Endothelial cell of umbilical vein (primary cell): ENCODE data around the gene CDC26. TPM values are rescaled to one million over a fixed set of nuclear protein-coding genes. Genes with fewer than 3 reads are reported as not detected.

Experiments used
- BruUV-seq: library from RNA; stranded (reverse); fragments of 400-500 nt; replicated peaks from 2 replicates; lab custom pipeline; 2021; lab: Mats Ljungman, UMichigan
- CTCF ChIA-PET: fragments of 300-600, 350-600 bp; sonication (Branson Sonifier 250); formaldehyde crosslinking; loops from one replicate; lab custom pipeline; 2021; ENCODE audit warnings: antibody characterized with exemption, inconsistent platforms; lab: Charles Lee
- POLR2A ChIA-PET: fragments of 300-600, 350-600 bp; sonication (Branson Sonifier 250); formaldehyde crosslinking; loops from one replicate; lab custom pipeline; 2021; ENCODE audit warnings: antibody characterized with exemption, inconsistent platforms; lab: Charles Lee
- DNase-seq: peaks from one replicate; pipeline ENCODE4 v3.0.0-alpha.2; 2011; ENCODE audit warnings: low read depth, low spot score
- FAIRE-seq: peaks from 2 replicates; lab custom pipeline; 2011; peaks lifted over from hg19 to GRCh38; lab: Jason Lieb, UNC
- H2AFZ ChIP-seq: 2 replicates; pipeline ENCODE4 v1.6.0; 2012; ENCODE audit warnings: low read depth, low read length, control low read depth, inconsistent platforms
- H3K27ac ChIP-seq: 2 replicates; pipeline ENCODE4 v1.5.1; 2011; ENCODE audit warnings: low read depth, mild to moderate bottlenecking, control low read depth, low read length, moderate library complexity; ENCODE audit not compliant: insufficient read depth
- H3K27me3 ChIP-seq, 2 experiments: 2 replicates each; pipeline versions ENCODE4 v1.6.0 to v1.6.1; 2011; ENCODE audit warnings: low read length in 2 of 2, mixed read lengths in 1 of 2; ENCODE audit not compliant: control insufficient read depth in 2 of 2, insufficient read depth in 2 of 2
- H3K36me3 ChIP-seq, 2 experiments: 2 replicates in 1 of 2; 3 replicates in 1 of 2; pipeline ENCODE4 v1.5.1; 2011; ENCODE audit warnings: low read length in 2 of 2, mild to moderate bottlenecking in 1 of 2, moderate library complexity in 1 of 2; ENCODE audit not compliant: control insufficient read depth in 2 of 2, insufficient read depth in 2 of 2; ENCODE audit errors: extremely low read depth in 1 of 2
- H3K4me1 ChIP-seq: 3 replicates; pipeline ENCODE4 v1.5.1; 2011; ENCODE audit warnings: mild to moderate bottlenecking, low read length; ENCODE audit not compliant: control insufficient read depth, insufficient read depth; ENCODE audit errors: extremely low read depth
- H3K4me2 ChIP-seq: 2 replicates; pipeline ENCODE4 v1.6.1; 2011; ENCODE audit warnings: low read length, control low read depth, mixed read lengths; ENCODE audit not compliant: insufficient read depth
- H3K4me3 ChIP-seq, 3 experiments: fragments of 200-600 bp in 1 of 3; sonication (generic), shearing (Covaris generic) in 1 of 3; replicated peaks in 1 of 3; 2 replicates each; pipeline ENCODE4 v1.5.1; 2011 to 2016; ENCODE audit warnings: control low read depth in 3 of 3, low read length in 3 of 3, mild to moderate bottlenecking in 2 of 3, inconsistent platforms in 1 of 3, low read depth in 1 of 3, moderate library complexity in 1 of 3; ENCODE audit not compliant: insufficient read depth in 1 of 3
- H3K79me2 ChIP-seq: 2 replicates; pipeline ENCODE4 v1.6.0; 2012; ENCODE audit warnings: low read length, inconsistent platforms; ENCODE audit not compliant: control insufficient read depth, insufficient read depth
- H3K9ac ChIP-seq: replicated peaks from 2 replicates; pipeline ENCODE3; 2011; ENCODE audit warnings: low read length, control low read depth; ENCODE audit not compliant: insufficient read depth; ENCODE audit errors: extremely low read depth
- H3K9me1 ChIP-seq: replicated peaks from 3 replicates; pipeline ENCODE4 v1.6.0; 2011; ENCODE audit warnings: mild to moderate bottlenecking, low read length; ENCODE audit not compliant: control insufficient read depth, insufficient read depth; ENCODE audit errors: extremely low read depth
- H3K9me3 ChIP-seq: replicated peaks from 2 replicates; pipeline ENCODE4 v1.5.1; 2012; ENCODE audit warnings: low read length, inconsistent platforms; ENCODE audit not compliant: control insufficient read depth, insufficient read depth
- H4K20me1 ChIP-seq: replicated peaks from 2 replicates; pipeline ENCODE3; 2011; ENCODE audit warnings: mild to moderate bottlenecking, low read length; ENCODE audit not compliant: control insufficient read depth, insufficient read depth; ENCODE audit errors: extremely low read depth
- CTCF ChIP-seq, 2 donors: IDR thresholded peaks; 1 replicate in 1 of 2; 2 replicates in 1 of 2; pipeline ENCODE4 v1.5.1; 2011; ENCODE audit warnings: low read length in 2 of 2, mild to moderate bottlenecking in 2 of 2, moderate library complexity in 2 of 2, control low read depth in 1 of 2, inconsistent platforms in 1 of 2, low read depth in 1 of 2; ENCODE audit not compliant: insufficient read depth in 1 of 2; ENCODE audit errors: extremely low read depth in 1 of 2
- EZH2 ChIP-seq: IDR thresholded peaks from 2 replicates; pipeline ENCODE4 v1.6.1; 2012; ENCODE audit warnings: borderline replicate concordance, low read depth, mild to moderate bottlenecking, moderate library complexity, low read length, inconsistent platforms; ENCODE audit not compliant: severe bottlenecking
- FOS ChIP-seq: IDR thresholded peaks from 2 replicates; pipeline ENCODE4 v1.6.1; 2011; ENCODE audit warnings: mild to moderate bottlenecking, low read length, moderate library complexity, borderline replicate concordance; ENCODE audit not compliant: insufficient read depth
- GATA2 ChIP-seq: IDR thresholded peaks from 2 replicates; pipeline ENCODE4 v1.7.0; 2011; ENCODE audit warnings: low read depth, mild to moderate bottlenecking, moderate library complexity, mixed read lengths, low read length; ENCODE audit not compliant: insufficient read length, insufficient read depth
- JUN ChIP-seq: IDR thresholded peaks from 2 replicates; pipeline ENCODE4 v1.6.1; 2011; ENCODE audit warnings: borderline replicate concordance, low read depth; ENCODE audit not compliant: insufficient read length, insufficient read depth
- MYC ChIP-seq: IDR thresholded peaks from one replicate; pipeline ENCODE4 v1.6.1; 2011; ENCODE audit warnings: mild to moderate bottlenecking, low read depth, low read length
- POLR2A ChIP-seq: IDR thresholded peaks from 2 replicates; pipeline ENCODE4 v1.6.1; 2012; ENCODE audit warnings: low read depth, mild to moderate bottlenecking, control low read depth, low read length
- POLR2AphosphoS5 ChIP-seq: IDR thresholded peaks from 2 replicates; pipeline ENCODE4 v1.6.1; 2012; ENCODE audit warnings: low read depth, mild to moderate bottlenecking, control low read depth, low read length, moderate library complexity; ENCODE audit not compliant: insufficient read depth
- dilution Hi-C: fragments of 300-500 bp; cut with MboI; formaldehyde crosslinking; loops from one replicate; pipeline ENCODE4 v1.15.0; 2019; ENCODE audit warnings: low sequenced_read_pairs; ENCODE audit not compliant: extremely low pct_ligation_motif_present
- intact Hi-C: fragments of 100-400 bp; cut with micrococcal nuclease; formaldehyde crosslinking; loops from one replicate; pipeline ENCODE4 v1.10.0; 2022
- polyA plus RNA-seq, 4 experiments: library from polyadenylated mRNA; depleted of rRNA in 3 of 4; stranded (reverse) in 3 of 4; unstranded in 1 of 4; fragments of >200 nt; gene quantifications; 2 replicates each; pipeline versions ENCODE4 v1.2.1 to v1.2.3, GENCODE V29; 2011 to 2012; ENCODE audit warnings: missing spikeins in 1 of 4
- total RNA-seq: library from RNA; stranded (reverse); gene quantifications from 2 replicates; pipeline ENCODE4 v1.2.3, GENCODE V29; 2021
- TF ChIP-seq, protein P1 (sequence below): IDR thresholded peaks from 2 replicates; pipeline ENCODE4 v1.6.1; 2011; ENCODE audit not compliant: insufficient read depth, insufficient read length

CDC26 gene
- total and polyA plus RNA-seq, 2 donors (not counting 3 experiments of a cell fraction or from before 2014, with no cell fraction given) = 25.7 to 36.9 TPM

GRCh38 chr9:113231701-113232100 lies 43.7 kb downstream of the CDC26 start:
- intact Hi-C loops (no loop called here), dilution Hi-C loops (no loop called here)
- Histone ChIP-seq H2AFZ (no peak overlapping the region), H3K4me2 (no peak overlapping the region), H3K9me1 (no peaks in the 10 kb centered on the region), H3K9me3 (no peaks in the 10 kb centered on the region), H3K36me3 (no peaks in the 10 kb centered on the region), H3K27me3 (no peaks in the 10 kb centered on the region), H4K20me1 (no peaks in the 10 kb centered on the region), H3K79me2 (no peaks in the 10 kb centered on the region), H3K27ac (no peak overlapping the region), H3K9ac (no peak overlapping the region), H3K4me1 (peaks cover 13% of the 10 kb centered on the region), H3K4me3 (no peak overlapping the region)
- no peak for TF ChIP-seq JUN
- no peak for TF ChIP-seq POLR2A
- TF ChIP-seq FOS = no peak
- no peak for TF ChIP-seq GATA2
- no peak for TF ChIP-seq EZH2
- no peak for TF ChIP-seq MYC
- no peak for TF ChIP-seq CTCF (IDR thresholded peaks at IDR 0.05; ENCODE audit: extremely low read depth in 1 of 2, insufficient read depth in 1 of 2, low read depth in 1 of 2, low read length in 2 of 2)
- no peak for TF ChIP-seq POLR2AphosphoS5
- TF ChIP-seq, protein P1, sequence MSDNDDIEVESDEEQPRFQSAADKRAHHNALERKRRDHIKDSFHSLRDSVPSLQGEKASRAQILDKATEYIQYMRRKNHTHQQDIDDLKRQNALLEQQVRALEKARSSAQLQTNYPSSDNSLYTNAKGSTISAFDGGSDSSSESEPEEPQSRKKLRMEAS = no peak
- FAIRE-seq (no peak), DNase-seq (no peak)
- ChIA-PET POLR2A (no interaction called here), CTCF (interaction anchor here (0.7 to 1.0 kb wide), 2 partner anchors 9 to 43 kb away, joined by 3 read pairs; no protein-coding TSS in a partner anchor)
- no TSS peak for BruUV-seq
